Right lobe of liver (tissue), 6 donors: ENCODE results near the gene HOMER2. TPM values are rescaled to one million over a fixed set of nuclear protein-coding genes. Genes with fewer than 3 reads are reported as not detected.

ENCODE experiments used
- ATAC-seq, 4 donors: fragments of 200-7000 bp; cut with Tn5 transposase; one replicate each; pipeline ENCODE4 v1.9.1; 2020; ENCODE audit warnings: mild to moderate bottlenecking in 4 of 4, moderate library complexity in 4 of 4
- DNase-seq, 3 donors: peaks; one replicate each; pipeline ENCODE4 v3.0.0-alpha.2; 2020
- H3K27ac ChIP-seq, 3 donors: fragments of 200-600 bp; one replicate each; pipeline ENCODE4 v1.8.0; 2022
- H3K27me3 ChIP-seq, 2 donors: fragments of 200-600 bp; one replicate each; pipeline ENCODE4 v1.8.0; 2022
- H3K36me3 ChIP-seq, 4 donors: fragments of 200-600 bp; sonication (generic) in 1 of 4; one replicate each; pipeline versions ENCODE4 v1.5.1 to v1.8.0; 2017 to 2022; ENCODE audit warnings: control low read depth in 1 of 4
- H3K4me1 ChIP-seq, 4 donors: fragments of 200-600 bp; sonication (generic) in 1 of 4; one replicate each; pipeline versions ENCODE4 v1.5.1 to v1.8.0; 2017 to 2022; ENCODE audit warnings: control low read depth in 1 of 4
- H3K4me3 ChIP-seq, 3 donors: fragments of 200-600 bp; one replicate each; pipeline ENCODE4 v1.8.0; 2022
- H3K9me3 ChIP-seq, 4 donors: fragments of 200-600 bp; sonication (generic) in 1 of 4; one replicate each; pipeline versions ENCODE4 v1.5.1 to v1.8.0; 2017 to 2022; ENCODE audit warnings: control low read depth in 1 of 4
- POLR2A ChIP-seq: fragments of 450-650 bp; IDR thresholded peaks from one replicate; pipeline ENCODE4 v1.6.1; 2017; ENCODE audit warnings: antibody characterized with exemption, mild to moderate bottlenecking
- WGBS: methylation state at CpG from one replicate; pipeline ENCODE4 v1.1.6; 2018; ENCODE audit warnings: low coverage, low lambda C conversion rate; ENCODE audit not compliant: insufficient coverage; ENCODE audit errors: missing lambda C conversion rate; 5-methylcytosine and 5-hydroxymethylcytosine counted together
- intact Hi-C, 2 donors: fragments of 100-400 bp; cut with DNase I; formaldehyde crosslinking; loops; one replicate each; pipeline versions ENCODE4 v1.11.2 to v1.14.1; 2022
- total RNA-seq, 6 experiments: library from RNA; depleted of rRNA in 2 of 6; stranded (reverse); fragments of >200 nt in 2 of 6; fragmentation: NEBNext Ultra II Directional in 3 of 6; extraction: Animal tissue kit (Norgen Biotek cat#: 25700) in 3 of 6; gene quantifications; one replicate each; pipeline versions ENCODE4 v1.1.0 to v1.2.4, GENCODE V29; 2016 to 2023
- TF ChIP-seq, protein P1 (sequence below), 4 donors: fragments of 200-600 bp in 3 of 4; fragments of 450-650 bp in 1 of 4; IDR thresholded peaks; one replicate each; pipeline versions ENCODE4 v1.5.1 to v1.8.0; 2016 to 2022; ENCODE audit warnings: antibody characterized with exemption in 4 of 4, mild to moderate bottlenecking in 2 of 4
- donor health status: DM: no; HTN: yes; CAD: no.
- donor health status: DM: no; HTN: no; CAD: no.
- donor health status: DM: no; HTN: no; CAD: no.
- donor health status: DM: no; HTN: yes; CAD: no.
- donor health status: DM: no; HTN: yes; CAD: no.

The HOMER2 gene
- total RNA-seq, 6 experiments from 2014 or later: 16.8 to 66.2 (median 60.7) TPM

DNA sequence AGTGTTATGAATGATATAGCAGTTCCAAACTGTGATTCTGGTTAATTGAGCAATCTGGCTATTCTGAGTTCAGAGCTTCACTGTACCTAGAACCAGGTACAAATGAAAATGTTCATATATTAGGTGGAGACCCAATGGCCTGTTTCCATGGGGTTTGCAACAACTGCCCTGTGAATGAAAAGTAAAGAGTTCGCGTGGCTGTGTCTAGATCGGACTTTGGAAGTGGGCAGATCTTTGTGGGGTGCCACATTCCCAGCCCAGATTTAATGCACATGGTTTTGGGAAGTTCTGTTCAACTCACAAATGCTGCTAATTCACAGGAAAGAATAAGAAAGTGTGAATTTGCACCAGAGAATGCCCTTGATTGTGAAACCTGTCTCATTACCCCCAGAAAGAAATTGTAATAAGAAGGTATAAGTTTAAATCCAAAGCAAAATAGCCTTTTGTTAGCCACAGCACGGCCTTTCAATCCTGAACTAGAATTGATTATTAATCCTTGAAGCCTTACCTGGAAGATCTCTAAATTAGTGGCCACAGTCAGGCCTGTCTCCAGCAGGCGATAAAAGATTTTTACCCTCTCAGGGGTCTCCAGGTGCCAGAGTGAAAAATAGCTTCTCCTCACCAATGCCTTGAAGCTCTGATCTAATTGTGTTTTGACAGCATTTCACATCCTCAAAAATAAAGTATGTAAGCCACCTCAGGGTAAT is 120.5 kb downstream of the HOMER2 start:
- no peak for TF ChIP-seq POLR2A
- TF ChIP-seq, protein P1, sequence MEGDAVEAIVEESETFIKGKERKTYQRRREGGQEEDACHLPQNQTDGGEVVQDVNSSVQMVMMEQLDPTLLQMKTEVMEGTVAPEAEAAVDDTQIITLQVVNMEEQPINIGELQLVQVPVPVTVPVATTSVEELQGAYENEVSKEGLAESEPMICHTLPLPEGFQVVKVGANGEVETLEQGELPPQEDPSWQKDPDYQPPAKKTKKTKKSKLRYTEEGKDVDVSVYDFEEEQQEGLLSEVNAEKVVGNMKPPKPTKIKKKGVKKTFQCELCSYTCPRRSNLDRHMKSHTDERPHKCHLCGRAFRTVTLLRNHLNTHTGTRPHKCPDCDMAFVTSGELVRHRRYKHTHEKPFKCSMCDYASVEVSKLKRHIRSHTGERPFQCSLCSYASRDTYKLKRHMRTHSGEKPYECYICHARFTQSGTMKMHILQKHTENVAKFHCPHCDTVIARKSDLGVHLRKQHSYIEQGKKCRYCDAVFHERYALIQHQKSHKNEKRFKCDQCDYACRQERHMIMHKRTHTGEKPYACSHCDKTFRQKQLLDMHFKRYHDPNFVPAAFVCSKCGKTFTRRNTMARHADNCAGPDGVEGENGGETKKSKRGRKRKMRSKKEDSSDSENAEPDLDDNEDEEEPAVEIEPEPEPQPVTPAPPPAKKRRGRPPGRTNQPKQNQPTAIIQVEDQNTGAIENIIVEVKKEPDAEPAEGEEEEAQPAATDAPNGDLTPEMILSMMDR (IDR thresholded peaks at IDR 0.05): no peak
- intact Hi-C loops: no loop called here
- Histone ChIP-seq H3K27me3 (no peaks in the 10 kb centered on the region), H3K27ac (peak overlapping the region in 1 of 3 donors; percentile 25), H3K4me3 (no peak overlapping the region), H3K36me3 (peaks cover 11 to 83% (median 21%) of the 10 kb centered on the region in 4 donors), H3K9me3 (no peaks in the 10 kb centered on the region), H3K4me1 (peaks cover 0 to 42% (median 26%) of the 10 kb centered on the region in 4 donors)
- DNase-seq (no peak), ATAC-seq (peak; percentile 13 to 60 (median 50))
- WGBS: 69% methylated on average over 3 of the region's 5 CpGs

DNA sequence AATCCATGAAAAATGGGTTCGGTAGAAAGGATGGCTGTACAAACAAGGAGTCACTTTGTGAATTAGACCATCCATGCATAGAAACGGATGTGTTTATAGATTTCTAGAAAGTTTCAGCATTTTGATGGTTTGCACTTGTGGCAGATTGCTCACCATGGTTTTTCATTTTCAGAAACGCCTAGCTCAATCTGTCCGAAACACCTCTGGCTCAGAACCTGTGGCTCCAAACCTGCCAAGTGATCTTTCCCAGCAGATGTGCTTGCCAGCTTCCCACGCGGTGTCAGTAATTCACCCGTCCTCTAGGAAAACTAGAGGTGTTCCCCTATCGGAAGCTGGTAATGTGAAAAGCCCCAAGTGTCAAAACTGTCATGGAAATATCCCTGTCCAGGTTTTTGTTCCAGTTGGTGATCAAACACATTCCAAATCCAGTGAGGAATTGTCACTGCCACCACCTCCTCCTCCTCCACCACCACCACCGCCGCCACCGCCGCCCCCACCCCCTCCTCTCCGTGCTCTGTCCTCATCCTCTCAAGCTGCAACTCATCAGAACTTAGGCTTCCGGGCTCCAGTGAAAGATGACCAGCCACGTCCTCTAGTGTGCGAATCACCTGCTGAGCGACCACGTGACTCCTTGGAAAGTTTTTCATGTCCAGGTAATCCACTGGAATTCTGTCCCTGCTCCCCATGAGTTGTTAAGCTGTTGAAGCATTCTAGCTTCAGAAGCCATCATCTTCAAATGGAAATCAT is 121.9 kb downstream of the HOMER2 start:
- peak; percentile 32 to 47 (median 44) for ATAC-seq
- TF ChIP-seq, protein P1 (IDR thresholded peaks at IDR 0.05): no peak
- no peak for TF ChIP-seq POLR2A
- no peak overlapping the region for H3K4me3 ChIP-seq
- H3K27me3 ChIP-seq: no peaks in the 10 kb centered on the region
- 68% methylated on average over 16 of the region's 18 CpGs for WGBS
- intact Hi-C loops: no loop called here
- peak in 2 of 3 donors; percentile 50 to 76 for DNase-seq
- H3K9me3 ChIP-seq: no peaks in the 10 kb centered on the region
- H3K27ac ChIP-seq: no peak overlapping the region
- peaks cover 14 to 87% (median 25%) of the 10 kb centered on the region in 4 donors for H3K36me3 ChIP-seq
- peaks cover 0 to 42% (median 26%) of the 10 kb centered on the region in 4 donors for H3K4me1 ChIP-seq

DNA sequence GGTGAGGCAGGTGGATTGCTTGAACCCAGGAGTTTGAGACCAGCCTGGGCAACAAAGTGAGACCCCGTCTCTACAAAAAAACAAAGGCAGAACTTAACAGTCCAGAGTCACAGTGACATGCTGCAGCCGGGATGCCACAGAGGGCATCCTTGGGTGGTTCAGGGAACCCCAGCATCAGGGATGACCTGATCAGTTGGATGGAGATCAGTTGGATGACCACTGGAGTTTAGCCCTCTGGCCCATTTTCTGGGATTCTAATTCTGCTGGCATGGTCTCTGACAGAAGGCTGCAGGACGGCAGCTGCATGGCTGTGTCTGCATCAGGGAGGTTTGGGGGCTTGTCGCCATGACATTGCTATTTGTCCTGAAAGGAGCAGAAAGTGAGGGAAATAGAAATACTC is 123.3 kb downstream of the HOMER2 start:
- intact Hi-C loops: no loop called here
- H3K36me3 ChIP-seq: peaks cover 14 to 87% (median 24%) of the 10 kb centered on the region in 4 donors
- ATAC-seq: no peak
- no peak overlapping the region for H3K27ac ChIP-seq
- TF ChIP-seq, protein P1 (IDR thresholded peaks at IDR 0.05): no peak
- TF ChIP-seq POLR2A: no peak
- H3K4me3 ChIP-seq: no peak overlapping the region
- DNase-seq: no peak
- 100% methylated on average over 3 of the region's 4 CpGs for WGBS
- no peaks in the 10 kb centered on the region for H3K27me3 ChIP-seq
- peaks cover 0 to 42% (median 26%) of the 10 kb centered on the region in 4 donors for H3K4me1 ChIP-seq
- no peaks in the 10 kb centered on the region for H3K9me3 ChIP-seq

DNA sequence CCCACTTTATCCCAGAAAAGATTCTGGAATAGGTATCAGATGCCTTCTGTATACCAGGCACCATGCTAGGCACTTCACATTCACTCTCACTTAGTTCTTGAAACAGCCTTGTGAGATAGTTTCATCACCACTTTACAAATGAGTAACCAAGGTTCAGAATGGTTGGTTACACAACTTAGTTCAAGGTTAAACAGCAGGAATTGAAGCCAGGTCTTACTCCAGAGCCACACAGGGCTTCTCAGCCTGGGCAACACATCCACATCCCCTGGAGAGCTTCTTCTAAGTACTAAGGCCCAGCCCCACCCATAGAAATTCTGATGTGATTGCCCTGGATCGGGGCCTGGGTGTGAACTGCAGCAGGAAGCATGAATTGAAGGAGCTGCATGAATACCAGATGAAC is 124.4 kb downstream of the HOMER2 start:
- intact Hi-C loops: no loop called here
- Histone ChIP-seq H3K9me3 (no peaks in the 10 kb centered on the region), H3K4me1 (peaks cover 0 to 38% (median 25%) of the 10 kb centered on the region in 4 donors), H3K4me3 (no peak overlapping the region), H3K27ac (peak overlapping the region in 2 of 3 donors; percentile 28 to 29), H3K27me3 (no peaks in the 10 kb centered on the region), H3K36me3 (peaks cover 11 to 87% (median 26%) of the 10 kb centered on the region in 4 donors)
- ATAC-seq (peak; percentile 74 to 90 (median 87)), DNase-seq (no peak)
- TF ChIP-seq, protein P1 (IDR thresholded peaks at IDR 0.05): no peak
- 60% methylated on average over 1 of the region's 1 CpG for WGBS
